ENCODE results near the gene USP7. TPM values are rescaled to one million over a fixed set of nuclear protein-coding genes. Genes with fewer than 3 reads are reported as not detected.

The USP7 gene
- total RNA-seq, 2 experiments from 2014 or later = 259 to 268 TPM

GRCh38 chr16:8866118-8866883 lies 97.4 kb downstream of the USP7 start:
- peaks cover 61% of the 10 kb centered on the region for H3K4me1 ChIP-seq (ENCODE audit: insufficient read depth, low read length)
- Mint-ChIP-seq H3K4me3 (peak overlapping the region; percentile 84), H3K36me3 (ENCODE audit: low read depth) (peaks cover 10% of the 10 kb centered on the region), H3K9me3 (no peaks in the 10 kb centered on the region), H3K27ac (peak overlapping the region; percentile 80), H3K4me1 (ENCODE audit: low read depth) (peaks cover 54% of the 10 kb centered on the region), H3K27me3 (no peaks in the 10 kb centered on the region)
- H3K9me3 ChIP-seq (ENCODE audit: control insufficient read depth in 1 of 2, insufficient read depth in 1 of 2, low read length in 2 of 2) = no peaks in the 10 kb centered on the region
- H3K4me3 ChIP-seq (ENCODE audit: low read length) = no peak overlapping the region
- peak overlapping the region in 1 of 2 donors; percentile 35 for H3K27ac ChIP-seq (ENCODE audit: low read depth in 1 of 2, low read length in 2 of 2)
- H3K36me3 ChIP-seq (ENCODE audit: insufficient read depth, low read length) = no peaks in the 10 kb centered on the region
- POLR2A ChIA-PET = interaction anchor here (1.0 kb wide), 2 partner anchors 12 to 14 kb away, joined by 3 to 4 read pairs; no protein-coding TSS in a partner anchor
- no peaks in the 10 kb centered on the region for H3K27me3 ChIP-seq (ENCODE audit: control insufficient read depth in 1 of 2, insufficient read depth in 2 of 2, low read length in 2 of 2)
- DNase-seq (no peak), ATAC-seq (ENCODE audit: poor library complexity) (no peak)
- intact Hi-C loops (cut with DNase I, micrococcal nuclease) = loop anchor here (5.0 to 10.0 kb wide), 3 partner anchors 49 to 1878 kb away; partner anchors contain the start of genes HAPSTR1 (in 1 of the 2) and NUBP1 (in 1 of the 2)
- CTCF ChIA-PET = no interaction called here
- TF ChIP-seq CTCF (IDR thresholded peaks at IDR 0.05) = no peak

GRCh38 chr16:8865145-8865882 lies 98.4 kb downstream of the USP7 start:
- Histone ChIP-seq H3K27ac (ENCODE audit: low read depth in 1 of 2, low read length in 2 of 2) (no peak overlapping the region), H3K36me3 (ENCODE audit: insufficient read depth, low read length) (no peaks in the 10 kb centered on the region), H3K4me1 (ENCODE audit: insufficient read depth, low read length) (peaks cover 52% of the 10 kb centered on the region), H3K9me3 (ENCODE audit: control insufficient read depth in 1 of 2, insufficient read depth in 1 of 2, low read length in 2 of 2) (no peaks in the 10 kb centered on the region), H3K4me3 (ENCODE audit: low read length) (no peak overlapping the region), H3K27me3 (ENCODE audit: control insufficient read depth in 1 of 2, insufficient read depth in 2 of 2, low read length in 2 of 2) (no peaks in the 10 kb centered on the region)
- no peak for ATAC-seq (ENCODE audit: poor library complexity)
- no peak for DNase-seq
- Mint-ChIP-seq H3K4me3 (peak overlapping the region; percentile 84), H3K27ac (peak overlapping the region; percentile 80), H3K27me3 (no peaks in the 10 kb centered on the region), H3K4me1 (ENCODE audit: low read depth) (peaks cover 46% of the 10 kb centered on the region), H3K9me3 (no peaks in the 10 kb centered on the region), H3K36me3 (ENCODE audit: low read depth) (peaks cover 10% of the 10 kb centered on the region)
- no peak for TF ChIP-seq CTCF (IDR thresholded peaks at IDR 0.05)
- intact Hi-C loops (cut with DNase I, micrococcal nuclease) = loop anchor here (5.0 to 10.0 kb wide), 3 partner anchors 48 to 1879 kb away; partner anchors contain the start of genes HAPSTR1 (in 1 of the 2) and NUBP1 (in 1 of the 2)
- ChIA-PET CTCF (no interaction called here), POLR2A (interaction anchor here (1.0 to 1.2 kb wide), 2 partner anchors 11 to 13 kb away, joined by 3 to 4 read pairs; no protein-coding TSS in a partner anchor)

GRCh38 chr16:8864480-8865110 lies 99.1 kb downstream of the USP7 start:
- ChIA-PET CTCF (no interaction called here), POLR2A (interaction anchor here (1.2 kb wide), 1 partner anchor 13 kb away, joined by 3 read pairs; no protein-coding TSS in a partner anchor)
- Histone ChIP-seq H3K4me3 (ENCODE audit: low read length) (no peak overlapping the region), H3K27ac (ENCODE audit: low read depth in 1 of 2, low read length in 2 of 2) (no peak overlapping the region), H3K9me3 (ENCODE audit: control insufficient read depth in 1 of 2, insufficient read depth in 1 of 2, low read length in 2 of 2) (no peaks in the 10 kb centered on the region), H3K4me1 (ENCODE audit: insufficient read depth, low read length) (peaks cover 45% of the 10 kb centered on the region), H3K36me3 (ENCODE audit: insufficient read depth, low read length) (no peaks in the 10 kb centered on the region), H3K27me3 (ENCODE audit: control insufficient read depth in 1 of 2, insufficient read depth in 2 of 2, low read length in 2 of 2) (no peaks in the 10 kb centered on the region)
- no peaks in the 10 kb centered on the region for H3K9me3 Mint-ChIP-seq
- H3K27me3 Mint-ChIP-seq = no peaks in the 10 kb centered on the region
- H3K27ac Mint-ChIP-seq = peak overlapping the region; percentile 80
- intact Hi-C loops (cut with DNase I, micrococcal nuclease) = loop anchor here (5.0 to 10.0 kb wide), 3 partner anchors 47 to 1880 kb away; partner anchors contain the start of genes HAPSTR1 (in 1 of the 2) and NUBP1 (in 1 of the 2)
- TF ChIP-seq CTCF (IDR thresholded peaks at IDR 0.05) = no peak
- peaks cover 43% of the 10 kb centered on the region for H3K4me1 Mint-ChIP-seq (ENCODE audit: low read depth)
- peak overlapping the region; percentile 51 for H3K4me3 Mint-ChIP-seq
- ATAC-seq (ENCODE audit: poor library complexity) (no peak), DNase-seq (no peak)
- peaks cover 10% of the 10 kb centered on the region for H3K36me3 Mint-ChIP-seq (ENCODE audit: low read depth)

Data from CD4-positive, alpha-beta T cell (primary cell).